ENCODE data around the gene FHAD1. TPM values are rescaled to one million over a fixed set of nuclear protein-coding genes. Genes with fewer than 3 reads are reported as not detected.

FHAD1 gene
- polyA plus RNA-seq, 1 of the 3 experiments (the other 2 are of a cell fraction), result 0.48 TPM

- Histone ChIP-seq H4K20me1 (ENCODE audit: insufficient read depth) (no peaks in the 10 kb centered on the region), H3K27me3 (ENCODE audit: insufficient read depth) (no peaks in the 10 kb centered on the region), H3F3A (replicated peaks; ENCODE audit: insufficient read depth) (peaks cover 7% of the 10 kb centered on the region), H3K4me1 (ENCODE audit: control insufficient read depth in 1 of 2, insufficient read depth in 2 of 2, low read depth in 1 of 2, low read length in 1 of 2) (peaks cover 0 to 9% of the 10 kb centered on the region in 2 experiments; a peak in 2 of 4 replicates), H3K9me3 (no peaks in the 10 kb centered on the region; the same call in 1 of the 2 replicates), H3K4me3 (ENCODE audit: low read depth in 2 of 2, low read length in 1 of 2) (no peak overlapping the region), H3K27ac (ENCODE audit: low read depth in 2 of 2, low read length in 1 of 2) (no peak overlapping the region), H3K9ac (no peak overlapping the region), H3K79me2 (ENCODE audit: insufficient read depth) (no peaks in the 10 kb centered on the region), H2AFZ (ENCODE audit: low read depth) (no peak overlapping the region), H3K4me2 (no peak overlapping the region), H3K9me2 (no peaks in the 10 kb centered on the region), H3K36me3 (replicated peaks in 1 of 2; ENCODE audit: control insufficient read depth in 1 of 2, insufficient read depth in 2 of 2, low read length in 1 of 2) (no peaks in the 10 kb centered on the region)
- DNase-seq, result no peak
- no peak for TF ChIP-seq CHD2 (IDR thresholded peaks at IDR 0.05; ENCODE audit: low read length, partially characterized antibody)
- TF ChIP-seq GATA2 (CRISPR knock-in tag; IDR thresholded peaks at IDR 0.05), result no peak
- no peak for TF ChIP-seq RXRA (IDR thresholded peaks at IDR 0.05; ENCODE audit: borderline replicate concordance, low read depth)
- no peak for TF ChIP-seq GABPA (IDR thresholded peaks at IDR 0.05; ENCODE audit: low read depth)
- ChIA-PET CTCF (interaction anchor here (1.2 kb wide), 1 partner anchor 142 kb away, joined by 3 read pairs; no protein-coding TSS in a partner anchor), POLR2A (no interaction called here)
- WGBS (ENCODE audit: low lambda C conversion rate), result 98% methylated on average over 5 of the region's 7 CpGs
These were observed 89.8 kb downstream of the FHAD1 start for GRCh38 chr1:15336866-15337265.

DNA sequence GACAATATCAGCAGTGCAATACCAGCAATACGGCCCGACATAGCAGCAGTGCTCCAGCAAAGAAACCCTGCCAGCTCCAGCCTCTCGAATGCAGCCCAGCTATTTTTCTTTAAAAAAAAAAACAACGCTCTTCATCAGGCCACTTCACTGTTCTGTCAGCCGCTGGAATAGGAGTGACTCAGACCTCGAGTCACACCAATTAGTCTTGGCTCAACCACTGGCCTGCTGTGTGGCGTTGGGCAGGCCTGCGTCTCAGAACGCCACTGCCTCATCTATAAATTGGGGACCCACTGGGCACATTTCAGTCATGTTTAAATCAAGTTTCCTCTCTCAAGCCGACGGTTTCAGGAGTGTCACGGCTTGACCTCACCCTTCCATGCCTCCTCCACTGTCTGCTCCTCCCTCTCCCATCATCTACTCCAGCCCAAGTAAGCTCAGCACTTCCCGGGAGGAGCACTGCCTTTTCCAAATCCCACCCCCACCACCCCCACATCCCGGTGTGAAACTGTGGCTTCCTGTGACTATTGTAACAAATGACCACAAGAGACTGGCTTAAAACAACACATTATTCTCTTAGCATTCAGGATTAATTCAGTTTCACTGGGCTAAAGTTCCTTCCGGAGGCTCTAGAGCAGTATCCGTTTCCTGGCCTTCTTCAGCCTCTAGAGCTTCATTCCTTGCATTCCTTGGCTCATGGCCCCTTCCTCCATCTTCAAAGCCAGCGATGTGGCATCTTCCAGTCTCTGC lies 90.8 kb downstream of the FHAD1 start:
- Histone ChIP-seq H2AFZ (ENCODE audit: low read depth) (no peak overlapping the region), H3K4me1 (ENCODE audit: control insufficient read depth in 1 of 2, insufficient read depth in 2 of 2, low read depth in 1 of 2, low read length in 1 of 2) (peaks cover 0 to 14% of the 10 kb centered on the region in 2 experiments; a peak in 2 of 4 replicates), H3K36me3 (replicated peaks in 1 of 2; ENCODE audit: control insufficient read depth in 1 of 2, insufficient read depth in 2 of 2, low read length in 1 of 2) (no peaks in the 10 kb centered on the region), H3K27ac (ENCODE audit: low read depth in 2 of 2, low read length in 1 of 2) (no peak overlapping the region), H3F3A (replicated peaks; ENCODE audit: insufficient read depth) (peaks cover 8% of the 10 kb centered on the region), H3K9ac (no peak overlapping the region), H3K4me3 (ENCODE audit: low read depth in 2 of 2, low read length in 1 of 2) (0 out of 4 replicates have a peak overlapping the region, but pooled peaks of 1 of the 2 experiments have one; percentile 13), H3K9me3 (no peaks in the 10 kb centered on the region; the same call in 1 of the 2 replicates), H3K4me2 (no peak overlapping the region), H4K20me1 (ENCODE audit: insufficient read depth) (no peaks in the 10 kb centered on the region), H3K9me2 (no peaks in the 10 kb centered on the region), H3K27me3 (ENCODE audit: insufficient read depth) (no peaks in the 10 kb centered on the region), H3K79me2 (ENCODE audit: insufficient read depth) (no peaks in the 10 kb centered on the region)
- DNase-seq, result no peak
- WGBS (ENCODE audit: low lambda C conversion rate), result 50% methylated on average over 17 of the region's 17 CpGs
- POLR2A ChIA-PET, result no interaction called here
- TF ChIP-seq YY1 (IDR thresholded peaks at IDR 0.05; ENCODE audit: low read depth) (no peak), TEAD4 (IDR thresholded peaks at IDR 0.05; ENCODE audit: borderline replicate concordance, insufficient read depth) (no peak), NFIC (IDR thresholded peaks at IDR 0.05; ENCODE audit: borderline replicate concordance) (no peak), JUND (IDR thresholded peaks at IDR 0.05) (peak; percentile 27; the same call in 1 of the 2 replicates), RXRA (IDR thresholded peaks at IDR 0.05; ENCODE audit: borderline replicate concordance, low read depth) (no peak), FOSL2 (IDR thresholded peaks at IDR 0.05; ENCODE audit: borderline replicate concordance, low read depth) (peak; percentile 62; the same call in 1 of the 2 replicates), GATA2 (CRISPR knock-in tag; IDR thresholded peaks at IDR 0.05) (no peak), PBX3 (IDR thresholded peaks at IDR 0.05) (peak; percentile 66), REST (IDR thresholded peaks at IDR 0.05; ENCODE audit: low read depth, low read length) (no peak)
- TF ChIP-seq, protein P1, sequence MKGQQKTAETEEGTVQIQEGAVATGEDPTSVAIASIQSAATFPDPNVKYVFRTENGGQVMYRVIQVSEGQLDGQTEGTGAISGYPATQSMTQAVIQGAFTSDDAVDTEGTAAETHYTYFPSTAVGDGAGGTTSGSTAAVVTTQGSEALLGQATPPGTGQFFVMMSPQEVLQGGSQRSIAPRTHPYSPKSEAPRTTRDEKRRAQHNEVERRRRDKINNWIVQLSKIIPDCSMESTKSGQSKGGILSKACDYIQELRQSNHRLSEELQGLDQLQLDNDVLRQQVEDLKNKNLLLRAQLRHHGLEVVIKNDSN (IDR thresholded peaks at IDR 0.05; ENCODE audit: borderline replicate concordance, low read depth), result no peak
- TF ChIP-seq, protein P2, sequence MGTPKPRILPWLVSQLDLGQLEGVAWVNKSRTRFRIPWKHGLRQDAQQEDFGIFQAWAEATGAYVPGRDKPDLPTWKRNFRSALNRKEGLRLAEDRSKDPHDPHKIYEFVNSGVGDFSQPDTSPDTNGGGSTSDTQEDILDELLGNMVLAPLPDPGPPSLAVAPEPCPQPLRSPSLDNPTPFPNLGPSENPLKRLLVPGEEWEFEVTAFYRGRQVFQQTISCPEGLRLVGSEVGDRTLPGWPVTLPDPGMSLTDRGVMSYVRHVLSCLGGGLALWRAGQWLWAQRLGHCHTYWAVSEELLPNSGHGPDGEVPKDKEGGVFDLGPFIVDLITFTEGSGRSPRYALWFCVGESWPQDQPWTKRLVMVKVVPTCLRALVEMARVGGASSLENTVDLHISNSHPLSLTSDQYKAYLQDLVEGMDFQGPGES (IDR thresholded peaks at IDR 0.05; ENCODE audit: low read depth, low read length), result no peak
- TF ChIP-seq, protein P3, sequence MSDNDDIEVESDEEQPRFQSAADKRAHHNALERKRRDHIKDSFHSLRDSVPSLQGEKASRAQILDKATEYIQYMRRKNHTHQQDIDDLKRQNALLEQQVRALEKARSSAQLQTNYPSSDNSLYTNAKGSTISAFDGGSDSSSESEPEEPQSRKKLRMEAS (IDR thresholded peaks at IDR 0.05; ENCODE audit: low read depth), result no peak
- CTCF ChIA-PET, result interaction anchor here (1.0 to 1.2 kb wide), 2 partner anchors 93 to 141 kb away, joined by 3 read pairs; no protein-coding TSS in a partner anchor

Measured in SK-N-SH (cell line).